ENCODE data around the gene TNS3.

Gene TNS3

DNA sequence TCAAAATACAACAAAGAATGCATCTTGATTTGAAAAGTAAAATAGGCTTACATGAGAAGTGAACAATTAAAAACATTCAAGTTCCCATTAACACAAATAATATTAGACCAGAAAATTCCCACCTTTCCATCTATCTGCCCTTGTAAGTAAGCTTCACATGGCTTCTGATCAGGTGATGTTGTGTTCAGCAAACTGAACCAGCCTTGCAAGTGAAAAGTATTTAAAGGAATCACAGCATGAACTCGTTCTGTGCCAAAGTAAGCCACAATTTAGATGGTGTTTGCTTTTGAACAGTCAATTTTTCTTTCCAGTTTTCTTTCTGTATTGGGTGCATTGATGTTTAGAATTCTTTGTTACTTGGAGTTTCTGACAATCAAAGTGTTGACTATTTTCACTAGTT lies 347.9 kb downstream of the TNS3 start:
- no peak for DNase-seq

DNA sequence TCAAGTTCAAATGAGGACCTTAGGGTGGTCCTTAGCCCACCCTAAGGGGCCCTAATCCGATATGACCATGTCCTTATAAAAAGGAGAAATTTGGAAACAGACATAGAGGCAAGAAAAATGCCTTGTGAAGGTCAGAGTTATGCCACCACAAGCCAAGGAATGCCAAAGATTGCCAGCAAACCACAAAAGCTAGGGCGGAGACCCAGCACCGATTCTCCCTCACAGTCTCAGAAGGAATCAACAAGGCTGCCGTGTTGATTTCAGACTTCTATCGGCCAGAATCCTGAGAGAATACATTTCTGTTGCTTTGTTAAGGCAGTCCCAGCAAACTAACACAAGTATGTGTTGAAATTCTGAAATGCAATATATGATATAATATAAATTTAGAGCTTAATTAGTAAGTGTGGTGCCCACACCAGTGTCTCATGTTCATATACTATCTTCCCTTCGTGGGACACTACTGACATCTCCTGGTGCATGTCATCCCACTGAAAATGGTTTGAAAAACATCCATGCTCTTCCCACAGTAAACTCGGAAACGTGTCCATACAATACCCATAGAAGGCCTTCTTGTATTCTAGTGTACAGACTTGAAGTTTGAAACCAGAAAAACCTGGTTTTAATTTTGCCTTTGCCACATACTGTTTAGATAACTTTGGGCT lies 349.0 kb downstream of the TNS3 start:
- DNase-seq, result no peak

DNA sequence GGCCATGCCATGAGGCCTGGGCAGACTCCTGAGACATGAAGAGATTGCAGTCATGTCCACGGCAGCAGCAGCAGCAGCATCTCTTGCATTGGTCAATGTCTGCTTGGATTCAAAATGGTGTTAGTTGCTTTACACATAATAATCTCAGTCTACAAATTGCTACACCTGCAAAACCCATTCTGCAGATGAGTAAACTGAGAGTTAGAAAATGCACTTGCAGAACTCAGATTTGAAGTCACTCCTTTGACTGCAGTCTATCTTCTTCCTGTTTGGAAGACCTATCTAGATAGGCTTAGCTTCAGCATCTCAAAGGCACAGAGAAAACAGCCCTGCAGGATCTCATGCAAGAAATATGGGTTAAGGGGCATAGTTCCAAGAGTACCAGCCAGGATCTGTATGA lies 350.3 kb downstream of the TNS3 start:
- no peak for DNase-seq

- DNase-seq, result no peak
These were observed 350.9 kb downstream of the TNS3 start for GRCh38 chr7:47231032-47231431.

GRCh38 chr7:47228386-47229014 lies 353.4 kb downstream of the TNS3 start:
- no peak for DNase-seq

- DNase-seq, result no peak
These were observed 354.1 kb downstream of the TNS3 start for GRCh38 chr7:47227762-47228177.

GRCh38 chr7:47226696-47227095 lies 355.2 kb downstream of the TNS3 start:
- DNase-seq, result no peak

DNA sequence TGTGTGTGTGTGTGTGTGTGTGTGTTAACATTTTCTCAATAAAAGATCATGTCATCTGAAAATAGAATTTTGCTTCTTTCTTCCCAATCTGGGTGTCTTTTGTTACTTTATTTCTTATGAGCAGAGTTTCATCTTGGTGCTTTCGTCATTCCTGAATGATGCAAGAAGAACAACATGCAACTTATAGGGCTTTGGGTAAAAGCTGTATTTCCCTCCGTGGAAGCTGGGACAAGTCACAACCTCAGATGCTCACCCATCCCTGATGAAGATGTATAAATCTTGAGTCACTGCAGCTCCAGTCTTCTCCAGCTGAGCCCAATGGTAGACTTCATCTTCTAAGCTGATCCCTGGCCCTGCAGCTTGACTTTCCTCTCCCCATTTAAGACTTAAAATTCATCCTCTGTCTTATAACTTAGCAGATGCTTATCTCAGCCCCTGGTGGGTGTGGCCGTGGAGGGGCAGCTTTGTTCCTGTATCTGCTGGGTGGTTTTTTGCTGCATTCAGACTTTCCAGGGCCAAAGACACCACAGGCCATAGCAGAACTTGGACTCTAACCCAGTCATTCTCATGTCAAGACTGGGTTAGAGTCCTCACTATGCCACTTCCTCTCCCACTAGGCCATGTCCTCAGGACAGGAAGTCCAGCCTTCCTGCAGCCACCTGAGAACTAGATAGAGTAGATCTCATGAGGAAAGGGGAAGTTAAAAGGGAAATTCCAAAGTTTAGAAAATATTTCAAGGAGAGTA lies 356.4 kb downstream of the TNS3 start:
- DNase-seq, result no peak

All from NCI-H1092 treated with DMSO at 0.1 percent for 48 hours (cell line).